HS-5 (cell line): ENCODE data around the gene COQ4.
"Not testable (repeated sequence)": the region's sequence is repeated elsewhere in the genome, so short reads cannot be mapped to it uniquely, and the experiment has no call there.

Source experiments
- DNase-seq: peaks from one replicate; pipeline ENCODE4 v3.0.0-alpha.2; 2012; ENCODE audit warnings: low read depth

COQ4 gene

DNA sequence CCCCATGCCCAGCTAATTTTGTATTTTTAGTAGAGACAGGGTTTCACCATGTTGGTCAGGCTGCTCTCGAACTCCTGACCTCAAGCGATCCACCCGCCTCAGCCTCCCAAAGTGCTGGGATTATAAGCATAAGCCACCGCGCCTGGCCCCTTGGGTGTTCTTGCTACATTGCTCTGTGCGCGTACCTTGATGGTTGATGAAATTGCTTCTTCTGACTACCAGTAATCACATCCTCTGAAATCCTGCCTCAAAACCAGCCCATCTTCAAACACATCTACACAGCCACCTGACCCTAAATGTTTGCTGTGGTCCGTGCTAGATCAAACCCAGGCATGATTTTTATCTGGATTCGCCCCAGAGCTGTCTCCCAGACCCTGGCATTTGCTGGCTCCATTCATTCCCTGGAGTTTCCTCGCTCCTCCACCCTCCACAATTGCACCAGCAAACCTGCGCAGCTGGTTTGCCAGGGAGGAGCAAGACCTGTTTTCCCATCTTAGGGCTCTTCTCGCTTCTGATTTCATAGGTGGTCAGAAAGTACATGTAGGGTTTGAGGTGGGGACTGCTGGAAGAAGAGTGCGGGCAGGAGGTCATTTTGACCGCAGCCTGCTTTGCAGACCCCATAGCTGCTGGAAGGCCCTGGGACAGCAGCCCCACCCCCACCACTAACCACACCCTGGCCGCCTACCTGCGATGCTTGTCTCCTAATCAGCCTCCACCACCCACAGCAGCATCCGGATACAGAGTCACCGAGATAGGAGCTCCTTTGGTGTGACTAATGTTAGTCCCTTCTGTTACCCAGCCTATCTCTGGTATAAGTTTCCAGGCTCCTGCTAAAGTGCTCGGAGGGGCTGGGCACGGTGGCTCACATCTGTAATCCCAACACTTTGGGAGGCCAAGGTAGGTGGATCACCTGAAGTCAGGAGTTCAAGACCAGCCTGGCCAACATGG lies 23.8 kb upstream of the COQ4 start:
- DNase-seq: no peak

DNA sequence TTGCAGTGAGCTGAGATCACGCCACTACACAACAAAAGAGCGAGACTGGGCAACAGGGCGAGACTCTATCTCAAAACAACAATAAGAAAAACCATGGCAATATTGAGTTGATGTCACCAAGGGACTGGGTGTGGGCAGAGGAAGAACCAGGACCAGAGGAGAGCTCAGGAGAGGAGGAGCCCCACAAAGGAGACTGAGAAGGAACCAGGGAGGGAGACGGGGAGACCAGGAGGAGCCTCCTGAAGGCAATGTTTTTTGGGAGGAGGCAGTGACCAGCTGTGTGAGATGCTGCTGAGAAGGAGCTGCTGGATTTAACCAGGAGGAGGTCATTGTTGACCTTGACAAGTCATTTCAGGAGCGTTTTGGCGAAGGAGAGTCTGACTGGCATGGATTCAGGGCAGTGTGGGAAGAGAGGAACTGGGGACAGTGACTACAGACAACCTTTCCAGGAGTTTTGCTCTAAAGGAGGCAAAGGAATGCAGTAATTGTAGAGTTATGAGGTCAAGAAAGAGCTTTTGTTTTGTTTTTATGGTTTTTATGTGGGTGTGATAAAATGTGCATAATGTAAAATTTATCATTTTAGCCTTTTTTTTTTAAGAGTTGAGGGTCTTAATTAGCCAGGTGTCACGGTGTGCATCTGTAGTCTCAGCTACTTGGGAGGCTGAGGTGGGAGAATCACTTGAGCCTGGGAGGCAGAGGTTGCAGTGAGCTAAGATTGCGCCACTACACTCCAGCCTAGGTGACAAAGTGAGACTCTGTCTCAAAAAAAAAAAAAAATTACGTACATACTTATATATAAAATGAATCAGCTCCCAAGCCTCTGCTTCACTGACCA lies 18.3 kb upstream of the COQ4 start:
- no peak for DNase-seq

DNA sequence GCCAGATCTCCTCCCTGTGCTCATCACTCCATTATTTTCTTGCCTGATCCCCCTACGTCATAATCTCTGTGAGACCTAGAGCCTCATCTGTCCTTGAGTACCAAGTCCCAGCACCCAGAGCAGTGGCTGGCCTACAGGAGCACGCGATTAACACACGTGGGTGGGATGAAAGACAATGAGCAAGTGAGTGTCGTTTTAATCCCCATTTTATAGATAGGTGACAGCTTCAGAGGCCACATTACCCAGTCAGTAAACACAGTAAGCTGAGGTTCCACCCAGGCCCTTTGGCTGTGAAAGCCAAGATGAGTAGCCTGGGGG lies 17.7 kb upstream of the COQ4 start:
- no peak for DNase-seq

DNA sequence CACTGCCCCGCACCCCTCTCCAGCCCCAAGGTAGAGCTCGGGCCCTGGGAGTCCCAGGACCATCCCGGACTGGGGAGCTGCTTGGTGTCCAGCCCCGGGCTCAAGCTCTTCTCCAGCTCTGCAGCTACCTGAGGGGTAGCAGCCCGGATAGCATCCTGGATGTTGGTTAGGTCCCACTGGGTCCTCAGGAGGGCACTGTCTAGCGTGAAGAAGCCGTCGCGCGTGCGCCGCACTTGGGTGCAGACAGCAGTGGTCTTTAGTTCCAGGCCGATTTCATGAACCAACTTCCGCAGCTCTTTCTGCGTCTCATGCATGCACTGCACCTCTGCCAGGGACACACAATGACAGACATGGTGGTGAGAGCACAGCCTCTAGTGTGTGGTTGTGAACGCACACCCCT lies 13.1 kb upstream of the COQ4 start:
- DNase-seq: no peak

DNA sequence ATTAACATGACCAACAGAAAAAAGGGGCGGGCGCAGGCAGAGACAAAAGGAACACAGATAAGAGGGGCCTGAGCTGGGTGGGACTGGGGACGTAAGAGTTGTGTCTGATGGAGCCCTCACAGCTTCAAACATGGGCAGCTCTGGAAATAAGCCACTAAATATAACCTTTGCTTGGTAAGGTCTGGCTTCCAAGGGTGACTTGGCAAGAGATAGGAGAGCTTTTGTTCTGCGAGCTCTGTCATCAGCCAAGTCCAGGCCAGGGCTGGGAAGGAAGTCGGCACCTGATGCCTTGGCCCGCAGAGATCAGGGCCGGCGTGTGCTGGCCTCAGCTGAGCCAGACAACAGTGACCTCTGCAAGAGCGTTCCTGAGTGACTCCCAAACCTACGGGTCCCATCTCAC lies 12.2 kb upstream of the COQ4 start:
- no peak for DNase-seq

DNA sequence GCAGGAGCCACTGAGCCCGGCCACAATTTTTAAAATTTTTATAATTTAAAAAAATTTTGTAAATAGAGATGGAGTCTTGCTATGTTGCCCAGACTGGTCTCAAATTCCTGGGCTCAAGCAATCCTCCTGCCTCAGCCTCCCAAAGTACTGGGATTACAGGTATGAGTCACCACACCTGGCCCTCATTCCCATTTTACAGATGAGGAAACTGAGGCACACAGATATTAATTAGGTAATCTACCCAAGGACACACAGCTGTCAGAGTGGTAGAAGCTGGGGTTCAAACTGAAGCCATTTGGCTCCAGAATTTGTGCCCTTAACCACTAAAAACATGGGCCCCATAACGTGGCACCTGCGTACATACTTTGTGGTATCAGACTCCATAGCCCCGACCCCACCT lies 7.9 kb upstream of the COQ4 start:
- DNase-seq: no peak

DNA sequence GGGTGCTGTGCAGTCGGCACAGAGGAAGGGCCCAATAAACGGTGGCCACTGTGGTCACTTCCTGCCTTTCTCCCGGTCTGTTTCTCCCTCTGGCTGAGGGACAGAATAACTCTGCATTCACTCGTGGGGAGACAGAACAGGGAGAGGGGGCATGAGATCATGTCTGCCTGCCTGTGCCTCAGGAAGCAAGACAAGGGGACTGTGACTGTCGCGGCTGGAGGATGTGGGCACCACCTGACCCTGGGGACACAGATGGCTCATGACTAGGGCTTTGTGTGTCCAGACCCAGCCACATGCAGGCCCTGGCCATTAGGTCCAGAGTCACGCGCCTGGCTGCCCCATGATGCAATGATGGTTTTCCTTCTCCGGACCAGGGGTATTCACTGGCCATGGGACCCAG lies 6.2 kb upstream of the COQ4 start:
- DNase-seq: no peak

DNA sequence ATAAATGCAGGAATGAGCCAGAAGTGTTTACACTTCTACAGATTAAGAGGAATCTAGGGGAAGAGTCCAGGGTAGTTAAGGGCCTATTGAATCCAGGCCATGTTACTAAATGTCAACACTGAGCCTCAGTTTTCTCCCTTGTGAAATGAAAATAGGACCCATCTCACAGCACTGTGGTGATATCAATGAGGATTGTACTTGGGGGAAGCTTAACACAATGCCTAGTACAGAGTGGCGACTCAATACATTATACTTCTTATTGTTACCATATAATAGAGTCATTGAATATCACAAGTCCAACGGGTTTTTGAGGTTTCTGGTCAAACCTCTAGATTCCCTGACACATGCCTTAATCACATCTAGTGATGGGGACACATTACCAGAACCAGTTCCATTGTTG lies 5.0 kb upstream of the COQ4 start:
- no peak for DNase-seq

DNA sequence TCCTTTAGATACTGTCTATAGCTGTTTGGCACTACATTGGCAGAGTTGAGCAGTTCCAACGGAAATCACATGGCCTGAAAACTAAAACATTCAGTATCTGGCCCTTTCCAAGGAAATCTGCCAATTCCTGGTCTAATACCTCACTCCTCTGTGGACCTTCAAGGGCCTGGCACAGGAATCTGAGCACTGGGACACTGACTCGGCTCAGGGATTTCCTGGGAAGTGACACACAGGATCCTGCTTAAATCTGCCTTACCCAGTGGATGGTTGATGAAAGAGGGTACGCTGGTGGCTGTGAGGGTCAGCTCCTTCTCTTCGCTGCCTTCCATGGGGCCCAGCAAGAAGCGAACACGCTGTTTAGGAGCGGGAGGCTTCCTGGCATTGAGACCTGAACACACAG lies 1.3 kb upstream of the COQ4 start:
- DNase-seq: no peak

DNA sequence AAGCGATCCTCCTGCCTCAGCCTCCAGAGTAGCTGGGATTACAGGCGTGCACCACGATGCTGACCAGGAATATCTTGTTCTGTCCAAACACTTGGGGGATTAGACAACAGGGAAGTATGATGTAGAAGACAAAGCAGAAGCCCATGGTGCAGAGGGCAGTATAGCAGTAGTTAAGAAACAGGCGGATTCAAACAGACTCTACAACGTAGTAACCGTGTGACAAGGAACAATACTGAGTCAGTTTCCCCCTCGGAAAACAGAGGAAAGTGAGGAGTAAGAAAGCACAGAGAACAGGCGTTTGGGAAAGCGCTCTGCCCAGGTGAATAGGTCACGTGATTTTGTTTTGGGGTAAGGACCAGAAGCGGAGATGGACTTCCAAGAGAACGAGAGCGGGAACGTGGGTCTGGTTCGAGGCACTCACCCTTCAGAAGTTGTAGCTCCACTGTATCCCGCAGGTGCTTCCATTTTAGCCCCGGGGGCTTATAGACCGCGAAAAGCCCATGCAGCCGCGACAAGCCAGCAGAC lies 698 bp upstream of the COQ4 start:
- DNase-seq: no peak

DNA sequence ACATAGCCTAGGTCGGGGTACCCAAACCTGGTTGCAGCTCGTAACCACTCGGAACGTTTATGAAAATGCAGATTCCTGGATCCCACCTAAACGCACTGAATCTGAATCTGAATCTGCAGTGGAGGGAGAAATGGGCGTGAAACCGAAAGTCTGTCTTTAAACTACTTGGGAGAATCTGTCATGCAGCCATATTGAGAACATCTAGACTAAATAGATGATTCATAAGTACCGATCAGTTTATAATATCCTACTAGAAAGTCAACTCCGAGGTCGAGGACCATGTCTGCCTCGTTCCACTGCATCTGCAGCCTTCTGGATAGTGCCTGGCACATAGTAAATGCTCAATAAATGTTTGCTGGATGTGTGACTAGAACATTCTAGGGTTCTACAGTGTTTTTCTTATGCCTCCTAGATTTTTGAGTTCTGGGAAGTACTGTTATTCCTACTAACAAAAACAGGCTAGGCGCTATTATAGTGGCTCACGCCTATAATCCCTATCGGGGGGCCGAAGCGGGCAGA lies 632 bp downstream of the COQ4 start:
- no peak for DNase-seq

DNA sequence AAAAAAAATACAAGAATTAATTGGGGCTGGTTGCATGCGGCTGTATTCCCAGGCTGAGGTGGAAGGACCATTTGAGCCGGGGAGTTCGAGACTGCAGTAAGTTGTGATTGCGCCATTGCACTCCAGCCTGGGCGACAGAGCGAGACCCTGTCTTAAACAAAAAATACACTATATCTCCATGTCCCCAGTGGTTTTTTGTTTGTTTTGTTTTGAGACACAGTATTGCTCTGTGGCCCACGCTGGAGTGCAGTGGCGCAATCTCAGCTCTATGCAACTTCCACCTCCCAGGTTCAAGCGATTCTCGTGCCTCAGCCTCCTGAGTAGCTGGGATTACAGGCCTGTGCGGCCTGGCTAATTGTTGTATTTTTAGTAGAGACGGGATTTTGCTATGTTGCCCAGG lies 1.2 kb downstream of the COQ4 start:
- no peak for DNase-seq

DNA sequence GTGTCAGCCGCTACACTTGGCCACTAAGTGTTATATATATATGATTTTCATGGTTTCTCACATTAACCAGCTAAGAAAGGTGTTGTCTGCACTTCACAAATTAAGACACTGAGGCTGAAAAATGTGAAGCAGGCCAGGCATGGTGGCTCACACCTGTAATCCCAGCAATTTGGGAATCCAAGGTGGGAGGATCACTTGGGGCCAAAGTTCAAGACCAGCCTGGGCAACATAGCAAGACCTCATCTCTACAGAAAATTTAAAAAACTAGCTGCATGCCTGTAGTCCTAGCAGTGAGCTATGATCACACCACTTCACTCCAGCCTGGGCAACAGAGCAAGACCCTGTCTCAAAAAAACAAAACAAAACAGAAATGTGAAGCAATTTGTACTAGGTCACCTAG lies 1.8 kb downstream of the COQ4 start:
- no peak for DNase-seq

DNA sequence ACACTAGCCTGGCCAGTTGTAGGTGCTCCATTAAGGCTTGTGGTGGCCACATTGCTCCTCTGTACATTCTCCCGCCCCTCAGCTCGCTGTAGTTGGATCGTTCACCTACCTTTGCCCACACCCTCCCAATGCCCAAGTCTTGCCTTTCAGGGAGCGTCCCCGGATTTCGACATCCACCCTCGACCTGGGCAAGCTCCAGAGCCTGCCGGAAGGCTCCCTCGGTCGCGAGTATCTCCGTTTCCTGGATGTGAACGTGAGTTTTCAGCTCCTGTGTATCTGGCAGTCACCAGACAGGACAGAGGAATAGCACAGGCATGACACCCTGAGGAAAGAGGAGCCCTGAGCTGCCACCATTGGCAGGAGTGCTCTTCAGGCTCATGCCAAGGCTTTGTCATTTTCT lies 3.0 kb downstream of the COQ4 start:
- DNase-seq: no peak

DNA sequence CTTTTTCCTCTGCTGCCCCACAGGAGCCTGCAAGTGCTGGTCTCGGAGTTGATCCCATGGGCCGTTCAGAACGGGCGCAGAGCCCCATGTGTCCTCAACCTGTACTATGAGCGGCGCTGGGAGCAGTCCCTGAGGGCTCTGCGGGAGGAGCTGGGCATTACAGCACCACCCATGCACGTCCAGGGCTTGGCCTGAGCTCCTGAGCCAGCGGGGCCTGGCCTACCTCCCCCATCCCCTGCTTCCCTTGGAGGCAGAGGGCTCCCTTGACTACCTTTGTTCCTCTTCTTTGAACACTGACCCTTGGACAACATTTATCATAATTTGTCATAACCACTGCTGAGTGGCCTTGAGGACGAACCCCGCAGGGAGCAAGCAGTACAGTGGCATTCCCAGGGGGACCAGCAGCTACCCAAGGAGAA lies 10.8 kb downstream of the COQ4 start:
- DNase-seq: no peak

DNA sequence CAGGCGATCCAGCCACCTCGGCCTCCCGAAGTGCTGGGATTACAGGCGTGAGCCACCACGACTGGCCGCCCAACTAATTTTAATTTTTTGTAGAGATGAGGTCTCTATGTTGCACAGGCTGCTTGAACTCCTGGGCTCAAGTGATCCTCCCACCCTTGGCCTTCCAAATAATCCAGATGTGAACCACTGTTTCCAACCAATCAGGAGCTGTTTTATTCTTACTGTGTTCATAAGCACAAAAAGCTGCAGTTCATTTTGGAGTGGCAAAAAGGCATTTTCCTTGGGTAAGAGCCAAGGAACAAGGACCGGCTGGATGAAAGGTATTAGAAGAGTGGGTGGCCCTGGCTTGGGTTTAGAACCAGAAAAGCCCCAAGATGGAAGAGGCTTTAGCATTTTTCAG lies 12.5 kb downstream of the COQ4 start:
- DNase-seq: no peak

DNA sequence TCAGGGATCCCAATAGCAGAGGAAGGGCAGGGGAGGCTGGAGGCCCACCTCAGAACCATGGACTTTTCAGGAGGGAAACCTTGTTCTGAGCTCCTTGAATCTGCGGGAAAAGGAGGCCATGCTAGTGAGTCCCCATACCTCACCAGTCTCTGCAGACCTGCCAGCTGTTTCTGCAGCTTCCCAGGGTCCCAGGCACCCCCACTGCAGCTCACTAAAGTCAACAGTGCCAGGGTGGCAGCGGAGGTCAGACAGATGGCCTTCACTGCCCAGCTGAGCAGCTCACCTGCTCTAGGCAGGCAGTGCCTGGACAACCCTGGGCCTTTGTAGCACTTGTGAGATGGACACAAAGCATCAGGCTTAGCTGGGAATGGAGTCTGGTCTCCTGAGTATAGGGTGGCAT lies 13.3 kb downstream of the COQ4 start:
- no peak for DNase-seq

DNA sequence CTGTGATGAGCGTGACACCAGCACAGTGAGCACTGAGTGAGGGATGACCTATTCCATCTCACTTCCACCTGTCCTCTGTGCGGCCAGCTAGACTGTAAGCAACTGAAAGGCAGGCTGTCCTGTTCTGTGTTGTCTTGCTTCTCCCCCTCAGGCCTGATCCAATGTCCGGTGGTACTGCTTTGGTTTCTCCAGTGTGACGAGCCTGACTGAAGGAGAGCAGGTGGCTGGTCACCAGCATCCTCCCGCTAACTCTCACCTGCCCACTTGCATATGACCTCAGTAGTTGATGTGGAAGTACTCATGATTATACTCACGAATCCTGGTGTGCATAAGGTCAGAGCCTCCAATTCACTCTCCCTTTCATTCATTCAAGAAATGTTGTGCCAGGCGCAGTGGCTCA lies 15.3 kb downstream of the COQ4 start:
- no peak for DNase-seq

DNA sequence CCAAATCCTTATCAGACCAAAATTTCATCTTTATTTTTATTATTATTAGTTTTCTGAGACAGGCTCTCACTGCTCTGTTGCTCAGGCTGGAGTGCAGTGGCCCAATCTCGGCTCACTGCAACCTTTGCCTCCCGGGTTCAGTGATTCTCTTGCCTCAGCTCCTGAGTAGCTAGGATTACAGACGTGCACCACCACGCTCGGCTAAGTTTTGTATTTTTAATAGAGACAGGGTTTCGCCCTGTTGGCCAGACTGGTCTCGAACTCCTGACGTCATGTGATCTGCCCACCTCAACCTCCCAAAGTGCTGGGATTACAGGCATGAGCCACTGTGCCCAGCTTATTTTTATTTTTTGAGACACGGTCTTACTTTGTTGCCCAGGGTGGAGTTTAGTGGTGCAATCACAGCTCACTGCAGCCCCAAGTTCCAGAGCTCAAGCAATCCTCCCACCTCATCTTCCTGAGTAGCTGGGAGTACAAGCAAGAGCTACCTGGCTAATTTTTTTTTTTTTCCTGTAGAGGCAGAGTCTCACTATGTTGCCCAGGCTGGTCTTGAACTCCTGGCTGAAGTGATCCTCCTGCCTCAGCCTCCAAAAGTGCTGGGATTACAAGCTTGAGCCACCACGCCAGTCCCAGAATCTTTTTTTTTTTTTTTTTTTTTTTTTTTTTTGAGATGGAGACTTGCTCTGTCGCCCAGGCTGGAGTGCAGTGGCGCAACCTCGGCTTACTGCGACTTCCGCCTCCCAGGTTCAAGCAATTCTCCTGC lies 16.4 kb downstream of the COQ4 start:
- not testable (repeated sequence) for DNase-seq

DNA sequence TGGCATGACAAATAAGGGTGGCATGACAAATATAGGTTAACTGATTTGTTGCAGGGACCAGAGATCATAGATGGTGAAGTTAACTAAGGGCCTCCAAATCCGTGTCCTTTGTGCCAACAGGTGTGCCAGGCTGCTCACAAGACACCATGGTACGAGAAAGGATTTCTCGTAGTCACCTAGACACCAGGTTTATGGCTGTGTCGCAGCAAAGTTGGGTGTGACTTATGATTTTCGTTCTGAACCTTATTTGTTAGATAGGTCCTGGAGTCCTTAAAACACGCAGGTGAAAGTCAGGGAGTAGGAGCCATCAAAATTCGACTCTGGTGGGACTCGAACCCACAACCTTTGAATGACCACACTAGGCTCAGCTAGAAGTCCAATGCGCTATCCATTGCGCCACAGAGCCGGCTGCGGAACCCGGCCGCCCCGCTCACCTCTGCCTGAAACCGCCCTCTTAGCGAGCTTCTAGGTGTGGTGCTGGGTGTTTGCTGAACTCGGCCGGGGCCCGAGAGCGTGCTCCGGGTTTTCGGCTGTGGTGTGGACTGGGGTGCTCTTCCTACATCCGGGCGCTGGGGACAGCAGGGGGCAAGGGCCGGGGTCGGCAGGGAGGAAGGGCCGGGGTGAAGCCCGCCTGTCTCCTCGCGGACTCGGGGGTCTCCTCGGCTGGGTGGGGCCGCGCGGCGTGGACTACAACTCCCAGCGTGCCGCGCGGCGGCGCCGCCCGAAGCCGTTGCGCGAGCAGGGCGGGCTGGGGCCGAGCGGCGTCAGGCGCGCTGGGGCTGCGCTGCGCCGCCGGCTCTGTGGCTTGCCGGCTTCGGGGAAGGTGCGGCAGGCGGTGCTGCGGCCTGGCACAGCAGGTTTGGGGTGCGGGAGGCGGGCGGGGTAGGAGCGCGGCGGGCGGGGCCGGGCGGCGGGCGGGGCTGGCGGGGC lies 17.4 kb downstream of the COQ4 start, which contains the start of gene SLC27A4:
SLC27A4 (plus strand) TSS at position 767 of the 930 bp plus-strand sequence. CDS start 2,606 bp downstream, outside the sequence.
- DNase-seq: no peak
